Endodermal cell (in vitro differentiated cells): ENCODE data around the gene ANKRD27. TPM values are rescaled to one million over a fixed set of nuclear protein-coding genes. Genes with fewer than 3 reads are reported as not detected.

Source experiments
- DNase-seq: peaks from one replicate; pipeline ENCODE4 v3.0.0-alpha.2; 2017
- H3K27ac ChIP-seq: 2 replicates; pipeline ENCODE4 v1.5.1; 2013; ENCODE audit warnings: mild to moderate bottlenecking, low read depth, low read length, moderate library complexity
- H3K27me3 ChIP-seq: 2 replicates; pipeline ENCODE4 v1.6.1; 2013; ENCODE audit warnings: mild to moderate bottlenecking, low read length, moderate library complexity; ENCODE audit not compliant: insufficient read depth, control insufficient read depth, poor library complexity, severe bottlenecking
- H3K36me3 ChIP-seq: 2 replicates; pipeline ENCODE4 v1.7.0; 2013; ENCODE audit warnings: mild to moderate bottlenecking, low read length, moderate library complexity; ENCODE audit not compliant: control insufficient read depth, insufficient read depth
- H3K4me1 ChIP-seq: one replicate; pipeline ENCODE4 v1.7.0; 2013; ENCODE audit warnings: low read length; ENCODE audit not compliant: control insufficient read depth, insufficient read depth
- H3K4me3 ChIP-seq: 2 replicates; pipeline ENCODE4 v1.5.1; 2013; ENCODE audit warnings: mild to moderate bottlenecking, low read length, moderate library complexity
- H3K9ac ChIP-seq: 2 replicates; pipeline ENCODE4 v1.6.1; 2013; ENCODE audit warnings: mild to moderate bottlenecking, low read length, moderate library complexity; ENCODE audit not compliant: poor library complexity, severe bottlenecking; ENCODE audit errors: extremely low read depth
- H3K9me3 ChIP-seq: 2 replicates; pipeline ENCODE4 v1.6.1; 2013; ENCODE audit warnings: mild to moderate bottlenecking, low read length, moderate library complexity; ENCODE audit not compliant: control insufficient read depth
- H3K27ac Mint-ChIP-seq: 2 replicates; pipeline ENCODE4 v1.8.0; 2020; ENCODE audit warnings: mixed read lengths
- H3K27me3 Mint-ChIP-seq: 2 replicates; pipeline ENCODE4 v1.8.0; 2021; ENCODE audit warnings: mild to moderate bottlenecking, mixed read lengths; ENCODE audit not compliant: insufficient read depth
- H3K36me3 Mint-ChIP-seq: 2 replicates; pipeline ENCODE4 v1.8.0; 2020; ENCODE audit warnings: low read depth, mixed read lengths
- H3K4me1 Mint-ChIP-seq: 2 replicates; pipeline ENCODE4 v1.8.0; 2020; ENCODE audit warnings: mixed read lengths
- H3K4me3 Mint-ChIP-seq: 2 replicates; pipeline ENCODE4 v1.8.0; 2020; ENCODE audit warnings: mild to moderate bottlenecking, moderate library complexity, mixed read lengths
- H3K9me3 Mint-ChIP-seq: 2 replicates; pipeline ENCODE4 v1.8.0; 2020; ENCODE audit warnings: mild to moderate bottlenecking, mixed read lengths
- CTCF ChIP-seq: fragments of 200-600 bp; sonication (generic); conservative IDR thresholded peaks from 2 replicates; pipeline ENCODE4 v1.5.0; 2021; ENCODE audit warnings: antibody characterized with exemption, mild to moderate bottlenecking
- WGBS, 2 experiments: methylation state at CpG; one replicate each; pipeline versions ENCODE4 v1.1.5 to v1.1.7; 2013; ENCODE audit warnings: missing lambda C conversion rate in 2 of 2, mixed read lengths in 1 of 2; ENCODE audit not compliant: insufficient coverage in 1 of 2, insufficient read length in 1 of 2; 5-methylcytosine and 5-hydroxymethylcytosine counted together
- total RNA-seq, 2 donors: library from RNA; stranded (reverse); fragmentation: NEBNext Ultra II Directional in 1 of 2; extraction: Animal tissue kit (Norgen Biotek cat#: 25700) in 1 of 2; gene quantifications; 2 replicates in 1 of 2; 3 replicates in 1 of 2; pipeline ENCODE4 v1.2.1, GENCODE V29; 2021

Gene ANKRD27
- total RNA-seq, 2 donors from 2014 or later: 35.1 to 35.9 TPM

- DNase-seq: no peak
- no peak overlapping the region for H3K27ac ChIP-seq
- H3K27ac Mint-ChIP-seq: no peak overlapping the region
- no peaks in the 10 kb centered on the region for H3K9me3 ChIP-seq
- H3K36me3 ChIP-seq: peaks cover 57% of the 10 kb centered on the region
- peaks cover 2% of the 10 kb centered on the region for H3K27me3 Mint-ChIP-seq
- H3K4me3 Mint-ChIP-seq: no peak overlapping the region
- H3K4me3 ChIP-seq: no peak overlapping the region
- peaks cover 66% of the 10 kb centered on the region for H3K36me3 Mint-ChIP-seq
- H3K4me1 ChIP-seq: no peaks in the 10 kb centered on the region
- WGBS, 2 experiments: 89 to 91% methylated on average over 14 of the region's 14 CpGs
- H3K9ac ChIP-seq: no peak overlapping the region
- peaks cover 6% of the 10 kb centered on the region for H3K4me1 Mint-ChIP-seq
- TF ChIP-seq CTCF: no peak
- H3K9me3 Mint-ChIP-seq: no peaks in the 10 kb centered on the region
- no peaks in the 10 kb centered on the region for H3K27me3 ChIP-seq
Observed at GRCh38 chr19:32637480-32637879, 37.5 kb downstream of the ANKRD27 start.

- Mint-ChIP-seq H3K4me3 (no peak overlapping the region), H3K9me3 (no peaks in the 10 kb centered on the region), H3K27me3 (peaks cover 2% of the 10 kb centered on the region), H3K36me3 (peaks cover 42% of the 10 kb centered on the region), H3K27ac (no peak overlapping the region), H3K4me1 (peaks cover 7% of the 10 kb centered on the region)
- DNase-seq: no peak
- H3K36me3 ChIP-seq: peaks cover 37% of the 10 kb centered on the region
- TF ChIP-seq CTCF: peak; percentile 51
- no peak overlapping the region for H3K9ac ChIP-seq
- no peaks in the 10 kb centered on the region for H3K27me3 ChIP-seq
- H3K4me3 ChIP-seq: no peak overlapping the region
- no peaks in the 10 kb centered on the region for H3K4me1 ChIP-seq
- no peaks in the 10 kb centered on the region for H3K9me3 ChIP-seq
- H3K27ac ChIP-seq: no peak overlapping the region
- WGBS, 2 experiments: 93 to 95% methylated on average over 6 to 15 of the region's 15 CpGs
Observed at GRCh38 chr19:32631381-32631780, 43.6 kb downstream of the ANKRD27 start.

- no peaks in the 10 kb centered on the region for H3K9me3 ChIP-seq
- peaks cover 41% of the 10 kb centered on the region for H3K36me3 Mint-ChIP-seq
- WGBS, 2 experiments: 78 to 88% methylated on average over 9 to 14 of the region's 14 CpGs
- no peaks in the 10 kb centered on the region for H3K4me1 ChIP-seq
- no peak overlapping the region for H3K27ac ChIP-seq
- H3K27ac Mint-ChIP-seq: no peak overlapping the region
- H3K4me1 Mint-ChIP-seq: peaks cover 7% of the 10 kb centered on the region
- TF ChIP-seq CTCF: peak; percentile 37
- no peaks in the 10 kb centered on the region for H3K27me3 ChIP-seq
- H3K36me3 ChIP-seq: peaks cover 31% of the 10 kb centered on the region
- peaks cover 2% of the 10 kb centered on the region for H3K27me3 Mint-ChIP-seq
- H3K4me3 ChIP-seq: no peak overlapping the region
- DNase-seq: peak; percentile 59
- H3K9ac ChIP-seq: no peak overlapping the region
- no peak overlapping the region for H3K4me3 Mint-ChIP-seq
- H3K9me3 Mint-ChIP-seq: no peaks in the 10 kb centered on the region
Observed at GRCh38 chr19:32630338-32630737, 44.6 kb downstream of the ANKRD27 start.
